ENCODE results near the gene ADARB2. TPM values are rescaled to one million over a fixed set of nuclear protein-coding genes. Genes with fewer than 3 reads are reported as not detected.
"Not testable (repeated sequence)": the region's sequence is repeated elsewhere in the genome, so short reads cannot be mapped to it uniquely, and the experiment has no call there.

The ADARB2 gene
- total RNA-seq, 1 donor from 2014 or later: 0.05 TPM

- no peak overlapping the region for H3K27ac Mint-ChIP-seq
- no peaks in the 10 kb centered on the region for H3K9me3 Mint-ChIP-seq
- H3K27me3 Mint-ChIP-seq (ENCODE audit: low read depth): peaks cover 22% of the 10 kb centered on the region
- peaks cover 15% of the 10 kb centered on the region for H3K4me1 Mint-ChIP-seq (ENCODE audit: low read depth)
- H3K4me3 Mint-ChIP-seq (ENCODE audit: low read depth): no peak overlapping the region
- no peak for DNase-seq (ENCODE audit: low spot score)
- H3K36me3 Mint-ChIP-seq (ENCODE audit: low read depth): no peaks in the 10 kb centered on the region
- intact Hi-C loops (cut with micrococcal nuclease): loop anchor here (5.0 kb wide), 1 partner anchor 246 kb away; no protein-coding TSS in a partner anchor
Measured at GRCh38 chr10:1358147-1358546, 379.2 kb downstream of the ADARB2 start.

GRCh38 chr10:1356349-1356748 lies 381.0 kb downstream of the ADARB2 start:
- DNase-seq (ENCODE audit: low spot score): no peak
- H3K4me3 Mint-ChIP-seq (ENCODE audit: low read depth): no peak overlapping the region
- intact Hi-C loops (cut with micrococcal nuclease): loop anchor here (5.0 kb wide), 1 partner anchor 244 kb away; no protein-coding TSS in a partner anchor
- H3K4me1 Mint-ChIP-seq (ENCODE audit: low read depth): peaks cover 15% of the 10 kb centered on the region
- H3K27ac Mint-ChIP-seq: no peak overlapping the region
- no peaks in the 10 kb centered on the region for H3K9me3 Mint-ChIP-seq
- peaks cover 16% of the 10 kb centered on the region for H3K27me3 Mint-ChIP-seq (ENCODE audit: low read depth)
- no peaks in the 10 kb centered on the region for H3K36me3 Mint-ChIP-seq (ENCODE audit: low read depth)

- intact Hi-C loops (cut with micrococcal nuclease): loop anchor here (5.0 kb wide), 1 partner anchor 243 kb away; no protein-coding TSS in a partner anchor
- no peak overlapping the region for H3K27ac Mint-ChIP-seq
- H3K9me3 Mint-ChIP-seq: no peaks in the 10 kb centered on the region
- peaks cover 15% of the 10 kb centered on the region for H3K4me1 Mint-ChIP-seq (ENCODE audit: low read depth)
- peaks cover 15% of the 10 kb centered on the region for H3K27me3 Mint-ChIP-seq (ENCODE audit: low read depth)
- no peak overlapping the region for H3K4me3 Mint-ChIP-seq (ENCODE audit: low read depth)
- no peak for DNase-seq (ENCODE audit: low spot score)
- no peaks in the 10 kb centered on the region for H3K36me3 Mint-ChIP-seq (ENCODE audit: low read depth)
Measured at GRCh38 chr10:1354809-1355710, 382.3 kb downstream of the ADARB2 start.

GRCh38 chr10:1352296-1352695 lies 385.0 kb downstream of the ADARB2 start:
- H3K27ac Mint-ChIP-seq; H3K4me1 Mint-ChIP-seq (ENCODE audit: low read depth); H3K9me3 Mint-ChIP-seq; DNase-seq (ENCODE audit: low spot score); intact Hi-C loops (cut with micrococcal nuclease); H3K36me3 Mint-ChIP-seq (ENCODE audit: low read depth); H3K4me3 Mint-ChIP-seq (ENCODE audit: low read depth): not testable (repeated sequence)
- peaks cover 18% of the 10 kb centered on the region for H3K27me3 Mint-ChIP-seq (ENCODE audit: low read depth)

DNA sequence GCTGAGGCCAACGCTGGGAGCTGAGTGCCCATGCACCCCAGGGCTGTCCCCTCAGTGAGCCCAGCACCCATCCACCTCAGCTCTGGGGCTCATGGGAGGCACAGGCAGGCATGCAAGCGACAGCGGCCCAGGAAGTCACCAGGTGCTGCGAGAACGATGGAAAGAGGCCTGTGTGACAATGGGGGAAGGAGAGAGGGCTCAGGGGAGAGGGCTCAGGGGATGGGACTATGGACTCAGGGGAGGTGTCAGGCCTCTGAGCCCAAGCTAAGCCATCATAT lies 388.6 kb downstream of the ADARB2 start:
- Mint-ChIP-seq H3K4me3 (ENCODE audit: low read depth) (no peak overlapping the region), H3K27me3 (ENCODE audit: low read depth) (peaks cover 4% of the 10 kb centered on the region), H3K36me3 (ENCODE audit: low read depth) (no peaks in the 10 kb centered on the region), H3K9me3 (no peaks in the 10 kb centered on the region), H3K27ac (no peak overlapping the region), H3K4me1 (ENCODE audit: low read depth) (no peaks in the 10 kb centered on the region)
- intact Hi-C loops (cut with micrococcal nuclease): no loop called here
- no peak for DNase-seq (ENCODE audit: low spot score)

DNA sequence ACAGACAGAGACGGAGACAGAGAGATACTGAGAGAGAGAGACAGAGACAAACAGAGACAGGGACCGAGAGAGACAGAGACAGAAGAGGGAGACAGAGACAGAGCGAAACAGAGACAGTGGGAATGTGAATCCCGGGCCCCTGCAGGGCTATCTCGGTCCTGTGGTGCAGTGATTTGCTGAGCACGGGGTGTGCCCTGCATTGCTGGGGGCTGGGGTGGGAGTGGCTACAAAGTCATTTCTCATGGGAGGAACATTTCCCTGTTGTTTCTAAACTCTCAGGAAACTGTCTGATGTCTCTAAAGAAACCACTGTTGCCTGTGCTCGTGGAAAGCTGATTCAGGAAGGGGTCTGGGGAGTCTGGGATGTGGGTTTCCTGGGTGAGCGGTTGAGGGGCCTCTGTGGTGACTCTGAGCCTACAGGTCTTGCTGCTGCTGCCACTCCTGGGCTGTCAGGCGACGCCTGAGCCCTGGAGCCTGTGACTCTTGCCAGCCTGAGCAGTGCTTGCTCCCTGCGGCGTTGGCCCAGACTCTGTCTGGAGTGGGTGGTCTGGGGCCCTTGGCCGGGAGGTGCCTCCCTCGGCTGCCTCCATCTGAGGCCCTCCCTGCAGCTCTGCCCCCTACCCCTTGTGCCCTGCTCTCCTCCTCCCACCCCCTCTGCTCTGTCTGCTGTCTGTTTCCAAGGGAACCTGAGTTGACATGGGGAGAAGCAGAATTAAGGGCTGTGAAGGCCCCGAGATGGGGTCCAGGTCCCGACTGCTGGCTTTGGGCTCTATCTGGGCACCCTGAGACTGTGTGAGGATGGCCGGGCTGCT lies 389.2 kb downstream of the ADARB2 start:
- no peak overlapping the region for H3K27ac Mint-ChIP-seq
- H3K9me3 Mint-ChIP-seq: no peaks in the 10 kb centered on the region
- peaks cover 4% of the 10 kb centered on the region for H3K27me3 Mint-ChIP-seq (ENCODE audit: low read depth)
- no peaks in the 10 kb centered on the region for H3K36me3 Mint-ChIP-seq (ENCODE audit: low read depth)
- DNase-seq (ENCODE audit: low spot score): no peak
- H3K4me1 Mint-ChIP-seq (ENCODE audit: low read depth): no peaks in the 10 kb centered on the region
- intact Hi-C loops (cut with micrococcal nuclease): no loop called here
- no peak overlapping the region for H3K4me3 Mint-ChIP-seq (ENCODE audit: low read depth)

GRCh38 chr10:1347525-1347924 lies 389.8 kb downstream of the ADARB2 start:
- Mint-ChIP-seq H3K4me3 (ENCODE audit: low read depth) (no peak overlapping the region), H3K27me3 (ENCODE audit: low read depth) (peaks cover 4% of the 10 kb centered on the region), H3K4me1 (ENCODE audit: low read depth) (no peaks in the 10 kb centered on the region), H3K36me3 (ENCODE audit: low read depth) (no peaks in the 10 kb centered on the region), H3K9me3 (no peaks in the 10 kb centered on the region), H3K27ac (no peak overlapping the region)
- no peak for DNase-seq (ENCODE audit: low spot score)
- intact Hi-C loops (cut with micrococcal nuclease): no loop called here

DNA sequence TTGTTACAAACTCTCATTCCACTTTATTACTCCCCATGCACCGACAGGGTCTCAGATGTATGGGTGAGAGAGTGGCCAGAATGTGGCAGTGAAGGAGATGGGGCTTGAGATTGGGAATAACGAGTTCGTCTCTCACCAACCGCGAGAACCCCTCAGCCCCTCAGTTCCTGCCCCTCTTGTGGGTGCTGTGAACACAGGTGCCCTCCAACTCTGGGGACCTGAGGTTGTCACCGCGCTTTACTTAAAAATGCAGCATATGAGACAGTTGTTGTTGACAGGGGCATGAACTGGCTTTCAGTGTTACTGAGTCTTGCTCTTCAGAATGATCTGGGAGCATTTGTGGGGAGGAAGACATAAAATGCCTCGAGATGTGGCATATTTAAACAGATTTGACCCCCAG lies 391.1 kb downstream of the ADARB2 start:
- Mint-ChIP-seq H3K4me3 (ENCODE audit: low read depth) (no peak overlapping the region), H3K36me3 (ENCODE audit: low read depth) (no peaks in the 10 kb centered on the region), H3K27me3 (ENCODE audit: low read depth) (peaks cover 4% of the 10 kb centered on the region), H3K4me1 (ENCODE audit: low read depth) (no peaks in the 10 kb centered on the region), H3K27ac (no peak overlapping the region), H3K9me3 (no peaks in the 10 kb centered on the region)
- intact Hi-C loops (cut with micrococcal nuclease): no loop called here
- DNase-seq (ENCODE audit: low spot score): no peak

- Mint-ChIP-seq H3K9me3 (no peaks in the 10 kb centered on the region), H3K4me3 (ENCODE audit: low read depth) (no peak overlapping the region), H3K36me3 (ENCODE audit: low read depth) (no peaks in the 10 kb centered on the region), H3K27me3 (ENCODE audit: low read depth) (peaks cover 4% of the 10 kb centered on the region), H3K27ac (no peak overlapping the region), H3K4me1 (ENCODE audit: low read depth) (no peaks in the 10 kb centered on the region)
- no peak for DNase-seq (ENCODE audit: low spot score)
- intact Hi-C loops (cut with micrococcal nuclease): no loop called here
Measured at GRCh38 chr10:1345368-1345767, 392.0 kb downstream of the ADARB2 start.

DNA sequence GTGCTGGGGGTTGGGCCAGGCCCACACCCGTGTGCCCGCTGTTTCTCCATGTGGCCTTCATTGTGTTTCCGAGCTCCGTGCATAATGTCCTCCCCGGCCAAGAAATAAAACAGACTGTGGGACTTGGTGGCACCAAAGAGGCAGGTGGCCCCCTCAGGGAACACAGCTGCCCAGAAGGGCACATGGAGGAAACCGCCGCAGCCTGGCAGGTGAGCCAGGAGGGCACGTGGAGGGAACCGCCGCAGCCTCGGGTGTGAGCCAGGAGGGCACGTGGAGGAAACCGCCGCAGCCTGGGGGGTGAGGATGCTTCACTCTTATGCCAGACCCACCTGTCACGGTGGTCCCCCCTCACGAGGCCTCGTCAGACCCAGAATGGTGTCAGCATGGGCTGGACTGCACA lies 392.5 kb downstream of the ADARB2 start:
- H3K27me3 Mint-ChIP-seq (ENCODE audit: low read depth): peaks cover 3% of the 10 kb centered on the region
- no peak for DNase-seq (ENCODE audit: low spot score)
- H3K4me1 Mint-ChIP-seq (ENCODE audit: low read depth): no peaks in the 10 kb centered on the region
- no peaks in the 10 kb centered on the region for H3K36me3 Mint-ChIP-seq (ENCODE audit: low read depth)
- H3K9me3 Mint-ChIP-seq: no peaks in the 10 kb centered on the region
- intact Hi-C loops (cut with micrococcal nuclease): no loop called here
- H3K27ac Mint-ChIP-seq: no peak overlapping the region
- no peak overlapping the region for H3K4me3 Mint-ChIP-seq (ENCODE audit: low read depth)

- intact Hi-C loops (cut with micrococcal nuclease): no loop called here
- Mint-ChIP-seq H3K27ac (no peak overlapping the region), H3K36me3 (ENCODE audit: low read depth) (no peaks in the 10 kb centered on the region)
Measured at GRCh38 chr10:1344408-1344807, 392.9 kb downstream of the ADARB2 start.

DNA sequence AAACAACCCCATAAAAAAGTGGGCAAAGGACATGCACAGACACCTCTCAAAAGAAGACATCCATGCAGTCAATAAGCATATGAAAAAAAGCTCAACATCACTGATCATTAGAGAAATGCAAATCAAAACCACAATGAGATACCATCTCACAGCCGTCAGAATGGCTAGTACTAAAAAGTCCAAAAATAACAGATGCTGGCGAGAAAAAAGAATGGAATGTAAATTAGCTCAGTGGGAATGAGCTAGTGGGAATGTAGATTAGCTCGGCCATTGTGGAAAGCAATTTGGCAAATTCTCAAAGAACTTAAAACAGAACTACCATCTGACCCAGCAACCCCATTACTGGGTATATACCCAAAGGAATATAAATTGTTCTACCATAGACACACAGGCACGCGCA lies 394.1 kb downstream of the ADARB2 start:
- intact Hi-C loops (cut with micrococcal nuclease): no loop called here
- no peaks in the 10 kb centered on the region for H3K9me3 Mint-ChIP-seq
- H3K36me3 Mint-ChIP-seq (ENCODE audit: low read depth): no peaks in the 10 kb centered on the region
- DNase-seq (ENCODE audit: low spot score): no peak
- H3K27me3 Mint-ChIP-seq (ENCODE audit: low read depth): peaks cover 2% of the 10 kb centered on the region
- no peaks in the 10 kb centered on the region for H3K4me1 Mint-ChIP-seq (ENCODE audit: low read depth)
- H3K27ac Mint-ChIP-seq: no peak overlapping the region
- H3K4me3 Mint-ChIP-seq (ENCODE audit: low read depth): no peak overlapping the region

More at GRCh38 chr10:1344408-1344807, 392.9 kb downstream of the ADARB2 start:
- H3K9me3 Mint-ChIP-seq: no peaks in the 10 kb centered on the region
- H3K4me3 Mint-ChIP-seq (ENCODE audit: low read depth): no peak overlapping the region
- H3K27me3 Mint-ChIP-seq (ENCODE audit: low read depth): peaks cover 2% of the 10 kb centered on the region
- DNase-seq (ENCODE audit: low spot score): no peak
- H3K4me1 Mint-ChIP-seq (ENCODE audit: low read depth): no peaks in the 10 kb centered on the region

DNA sequence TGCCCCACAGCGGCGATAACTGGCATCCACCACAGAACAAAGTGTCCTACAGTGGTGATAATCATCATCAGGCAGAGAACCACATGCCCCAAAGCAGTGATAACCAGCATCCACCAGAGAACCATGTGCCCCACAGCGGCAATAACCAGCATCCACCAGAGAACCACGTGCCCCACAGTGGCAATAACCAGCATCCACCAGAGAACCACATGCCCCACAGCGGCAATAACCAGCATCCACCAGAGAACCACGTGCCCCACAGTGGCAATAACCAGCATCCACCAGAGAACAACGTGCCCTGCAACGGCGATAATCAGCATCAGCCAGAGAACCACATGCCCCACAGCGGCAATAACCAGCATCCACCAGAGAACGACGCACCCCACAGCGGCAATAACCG lies 396.3 kb downstream of the ADARB2 start:
- H3K4me3 Mint-ChIP-seq (ENCODE audit: low read depth); H3K27ac Mint-ChIP-seq; H3K27me3 Mint-ChIP-seq (ENCODE audit: low read depth); H3K36me3 Mint-ChIP-seq (ENCODE audit: low read depth); intact Hi-C loops (cut with micrococcal nuclease); H3K4me1 Mint-ChIP-seq (ENCODE audit: low read depth); DNase-seq (ENCODE audit: low spot score); H3K9me3 Mint-ChIP-seq: not testable (repeated sequence)

Data from activated T-helper 2 cell treated with anti-CD3 and anti-CD28 coated beads, Interferon-gamma antibody, Interleukin-2, Interleukin-4, amounts not matched to agents 10 μg/mL and 5 μg/mL and 100 μg/mL, durations not matched to agents 14 hours and 24 hours and 36 hours (primary cell).